ENCODE data around the gene PCK1.

The PCK1 gene

DNA sequence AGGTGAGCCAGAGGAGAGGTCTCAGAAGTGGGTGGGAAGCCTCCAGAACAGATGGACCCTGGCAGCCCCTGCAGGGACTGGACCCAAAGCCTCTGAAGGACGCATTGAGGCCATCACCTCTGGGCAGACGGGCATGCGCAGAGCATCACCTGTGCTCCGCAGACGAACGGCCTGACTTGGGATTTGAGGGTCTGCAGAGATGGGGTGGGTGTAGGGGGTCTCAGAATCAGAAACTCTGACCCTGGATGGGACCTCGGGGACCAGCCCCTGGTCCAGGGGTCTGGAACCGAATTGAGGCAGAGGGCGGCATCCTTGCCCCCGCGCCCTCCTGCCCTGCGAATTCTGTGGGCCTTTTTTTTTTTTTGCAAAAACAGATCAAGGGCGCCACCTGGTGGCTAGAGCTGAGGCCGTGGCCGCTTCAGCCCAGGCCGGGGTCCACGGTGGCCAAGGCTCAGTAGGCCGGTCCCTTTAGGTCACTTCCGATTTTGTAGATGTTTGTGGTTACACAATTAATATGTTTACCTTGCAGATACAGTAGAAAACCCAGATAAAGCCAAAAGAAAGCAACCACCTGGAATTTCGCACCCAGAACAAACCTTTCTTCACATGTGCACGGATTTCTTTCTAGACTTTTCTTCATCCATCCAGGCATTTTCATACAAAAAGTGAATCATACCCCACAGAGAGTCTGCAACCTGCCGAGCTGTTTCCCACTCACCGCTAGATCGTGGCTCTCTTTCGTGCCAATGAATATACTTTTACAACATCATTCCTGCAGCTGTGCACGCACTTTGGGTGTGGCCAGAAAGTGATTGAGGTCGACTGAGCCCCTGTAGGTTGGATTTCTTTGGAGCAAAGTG is 33.4 kb downstream of the PCK1 start:
- TF ChIP-seq, protein P1, sequence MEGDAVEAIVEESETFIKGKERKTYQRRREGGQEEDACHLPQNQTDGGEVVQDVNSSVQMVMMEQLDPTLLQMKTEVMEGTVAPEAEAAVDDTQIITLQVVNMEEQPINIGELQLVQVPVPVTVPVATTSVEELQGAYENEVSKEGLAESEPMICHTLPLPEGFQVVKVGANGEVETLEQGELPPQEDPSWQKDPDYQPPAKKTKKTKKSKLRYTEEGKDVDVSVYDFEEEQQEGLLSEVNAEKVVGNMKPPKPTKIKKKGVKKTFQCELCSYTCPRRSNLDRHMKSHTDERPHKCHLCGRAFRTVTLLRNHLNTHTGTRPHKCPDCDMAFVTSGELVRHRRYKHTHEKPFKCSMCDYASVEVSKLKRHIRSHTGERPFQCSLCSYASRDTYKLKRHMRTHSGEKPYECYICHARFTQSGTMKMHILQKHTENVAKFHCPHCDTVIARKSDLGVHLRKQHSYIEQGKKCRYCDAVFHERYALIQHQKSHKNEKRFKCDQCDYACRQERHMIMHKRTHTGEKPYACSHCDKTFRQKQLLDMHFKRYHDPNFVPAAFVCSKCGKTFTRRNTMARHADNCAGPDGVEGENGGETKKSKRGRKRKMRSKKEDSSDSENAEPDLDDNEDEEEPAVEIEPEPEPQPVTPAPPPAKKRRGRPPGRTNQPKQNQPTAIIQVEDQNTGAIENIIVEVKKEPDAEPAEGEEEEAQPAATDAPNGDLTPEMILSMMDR (conservative IDR thresholded peaks at IDR 0.05) = peak; percentile 91
- H3K27ac ChIP-seq = no peak overlapping the region

- H3K27ac ChIP-seq = no peak overlapping the region
- TF ChIP-seq, protein P1 (conservative IDR thresholded peaks at IDR 0.05) = no peak
Measured at GRCh38 chr20:57595041-57596030, 34.4 kb downstream of the PCK1 start.

- TF ChIP-seq, protein P1 (conservative IDR thresholded peaks at IDR 0.05) = no peak
- H3K27ac ChIP-seq = peak overlapping the region; percentile 44; the same call in 1 of the 2 replicates
Measured at GRCh38 chr20:57596358-57596757, 35.4 kb downstream of the PCK1 start.

DNA sequence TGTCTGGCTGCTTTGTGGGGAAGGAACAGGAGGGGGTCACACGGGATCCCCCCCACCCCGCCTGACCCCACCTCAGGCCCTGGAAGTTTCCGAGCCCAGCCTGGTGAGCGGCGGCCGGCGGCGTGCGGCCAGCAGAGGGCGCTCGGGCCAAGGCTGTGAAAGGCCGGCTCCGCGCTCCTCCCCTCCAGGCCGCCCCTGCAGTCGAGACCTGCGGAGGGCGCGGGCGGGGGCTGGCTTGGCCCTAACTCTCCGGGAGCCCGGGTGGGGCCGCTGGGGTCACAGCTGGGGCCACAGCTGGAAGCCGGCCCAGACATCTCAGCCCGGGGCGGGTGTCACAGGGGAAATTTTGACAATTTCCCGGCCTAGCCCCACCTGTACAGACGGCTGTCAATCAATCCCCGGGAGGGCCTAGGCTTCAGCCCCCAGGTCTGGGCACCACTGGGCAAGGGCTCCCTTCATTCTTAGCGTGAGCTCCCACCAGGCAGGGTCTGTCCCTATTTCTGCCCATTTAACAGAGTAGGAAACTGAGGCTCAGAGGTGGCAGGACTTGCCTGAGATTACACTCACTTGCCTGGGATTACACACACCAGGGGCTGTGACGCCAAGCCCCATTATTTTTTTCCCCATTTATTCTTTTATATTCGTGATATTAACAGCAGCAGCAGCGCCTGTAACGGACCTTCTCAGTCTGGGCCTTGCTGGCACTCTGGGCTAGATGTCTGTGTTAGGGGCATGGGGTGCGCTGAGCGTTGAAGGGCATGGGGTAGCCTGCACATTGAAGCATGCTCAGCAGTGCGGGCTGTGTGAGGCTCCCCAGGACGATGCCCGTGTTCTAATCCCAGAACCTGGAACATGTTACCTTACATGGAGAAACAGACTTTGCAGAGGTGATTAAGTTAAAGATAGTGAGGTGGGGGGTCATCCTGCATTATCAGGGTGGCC is 36.4 kb downstream of the PCK1 start:
- TF ChIP-seq, protein P1 (conservative IDR thresholded peaks at IDR 0.05) = peak; percentile 98
- H3K27ac ChIP-seq = peak overlapping the region; percentile 44; the same call in 1 of the 2 replicates

GRCh38 chr20:57598060-57598459 is 37.1 kb downstream of the PCK1 start:
- TF ChIP-seq, protein P1 (conservative IDR thresholded peaks at IDR 0.05) = no peak
- no peak overlapping the region for H3K27ac ChIP-seq

DNA sequence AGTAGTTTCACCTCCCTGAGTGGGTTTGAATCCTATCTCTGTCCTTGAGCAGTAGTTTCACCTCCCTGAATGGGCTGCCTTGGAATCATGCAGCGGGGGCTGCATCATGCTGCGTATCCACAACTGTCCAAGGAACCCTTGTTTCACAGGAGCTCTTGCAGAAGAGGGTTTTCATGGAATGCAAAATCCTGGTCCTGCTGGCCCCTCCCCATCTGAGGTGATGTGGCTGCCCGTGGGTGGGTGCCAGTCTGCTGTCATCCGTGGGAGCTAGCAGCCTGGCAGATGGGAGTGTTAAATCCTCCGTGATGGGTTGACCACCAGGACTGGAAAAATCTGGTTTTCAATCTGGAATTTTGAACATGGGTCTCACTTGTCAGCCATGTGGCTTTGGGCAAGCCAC is 37.6 kb downstream of the PCK1 start:
- no peak overlapping the region for H3K27ac ChIP-seq
- TF ChIP-seq, protein P1 (conservative IDR thresholded peaks at IDR 0.05) = no peak
